ENCODE data around the gene SLC25A12. TPM values are rescaled to one million over a fixed set of nuclear protein-coding genes. Genes with fewer than 3 reads are reported as not detected.

Gene SLC25A12
- total and polyA plus RNA-seq, 2 experiments from 2014 or later: 15.1 to 17.6 TPM

- H3K4me1 ChIP-seq (ENCODE audit: insufficient read depth): 0 out of 2 replicates have a peak, but pooled peaks cover 3% of the 10 kb centered on the region
- 92 to 96% methylated on average over 3 of the region's 3 CpGs for WGBS, 2 experiments (ENCODE audit: low coverage in 1 of 2, low lambda C conversion rate in 2 of 2, missing lambda C conversion rate in 2 of 2)
- no peak overlapping the region for H2AFZ ChIP-seq
These were observed 101.9 kb downstream of the SLC25A12 start for GRCh38 chr2:171792157-171792556.

DNA sequence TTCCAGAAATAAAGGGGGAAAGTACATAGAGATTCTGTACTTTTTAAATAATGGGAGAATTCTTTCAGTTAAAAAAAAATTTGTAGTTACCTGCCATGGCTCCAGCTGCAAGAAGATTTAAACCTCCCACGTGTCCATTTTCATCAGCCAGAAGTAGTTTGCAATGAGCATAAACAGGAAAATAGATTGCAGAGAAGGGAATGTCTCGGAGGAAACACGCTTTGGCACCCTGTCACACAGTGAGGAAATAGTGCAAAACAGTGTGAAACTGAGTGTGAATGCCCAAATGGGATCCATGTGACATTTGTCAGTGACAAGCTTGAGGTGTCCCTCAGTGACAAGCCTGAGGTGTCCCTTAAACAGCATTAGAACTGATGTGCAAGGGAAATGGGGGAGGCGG lies 102.7 kb downstream of the SLC25A12 start:
- WGBS, 2 experiments (ENCODE audit: low coverage in 1 of 2, low lambda C conversion rate in 2 of 2, missing lambda C conversion rate in 2 of 2): 73 to 77% methylated on average over 4 of the region's 4 CpGs

More at GRCh38 chr2:171792157-171792556, 101.9 kb downstream of the SLC25A12 start:
- in situ Hi-C loops (cut with MboI): no loop called here
- DNase-seq: no peak
- no peaks in the 10 kb centered on the region for H3F3A ChIP-seq (ENCODE audit: insufficient read depth)
- H3K9ac ChIP-seq: no peak overlapping the region
- peaks cover 11% of the 10 kb centered on the region; the same call in 1 of the 2 replicates for H3K36me3 ChIP-seq (ENCODE audit: low read depth)
- no peaks in the 10 kb centered on the region for H3K79me2 ChIP-seq (ENCODE audit: insufficient read depth)
- no peaks in the 10 kb centered on the region for H3K27me3 ChIP-seq (replicated peaks; ENCODE audit: insufficient read depth)
- no peak overlapping the region for H3K27ac ChIP-seq
- H3K4me3 ChIP-seq: no peak overlapping the region
- no peaks in the 10 kb centered on the region for H3K9me2 ChIP-seq (ENCODE audit: insufficient read depth)
- no peaks in the 10 kb centered on the region for H4K20me1 ChIP-seq (ENCODE audit: insufficient read depth)
- TF ChIP-seq EZH2phosphoT487 (IDR thresholded peaks at IDR 0.05; ENCODE audit: insufficient read depth, low read depth) (no peak), EZH2 (IDR thresholded peaks at IDR 0.05; ENCODE audit: insufficient read depth, poor library complexity, severe bottlenecking) (no peak)
- H3K4me2 ChIP-seq (ENCODE audit: unreplicated experiment): no peak overlapping the region
- no peaks in the 10 kb centered on the region for H3K9me3 ChIP-seq (ENCODE audit: low read depth)

GRCh38 chr2:171789956-171790355 lies 104.1 kb downstream of the SLC25A12 start:
- in situ Hi-C loops (cut with MboI): no loop called here
- Histone ChIP-seq H3K9me3 (ENCODE audit: low read depth) (no peaks in the 10 kb centered on the region), H2AFZ (no peak overlapping the region), H3K4me2 (ENCODE audit: unreplicated experiment) (no peak overlapping the region), H3K9me2 (ENCODE audit: insufficient read depth) (no peaks in the 10 kb centered on the region), H3K27ac (no peak overlapping the region), H3F3A (ENCODE audit: insufficient read depth) (no peaks in the 10 kb centered on the region), H3K79me2 (ENCODE audit: insufficient read depth) (no peaks in the 10 kb centered on the region), H3K4me3 (no peak overlapping the region), H3K27me3 (replicated peaks; ENCODE audit: insufficient read depth) (no peaks in the 10 kb centered on the region), H4K20me1 (ENCODE audit: insufficient read depth) (no peaks in the 10 kb centered on the region), H3K4me1 (ENCODE audit: insufficient read depth) (0 out of 2 replicates have a peak, but pooled peaks cover 3% of the 10 kb centered on the region), H3K36me3 (ENCODE audit: low read depth) (peaks cover 17% of the 10 kb centered on the region), H3K9ac (no peak overlapping the region)
- DNase-seq: no peak
- no peak for TF ChIP-seq EZH2phosphoT487 (IDR thresholded peaks at IDR 0.05; ENCODE audit: insufficient read depth, low read depth)
- no peak for TF ChIP-seq EZH2 (IDR thresholded peaks at IDR 0.05; ENCODE audit: insufficient read depth, poor library complexity, severe bottlenecking)
- WGBS, 2 experiments (ENCODE audit: low coverage in 1 of 2, low lambda C conversion rate in 2 of 2, missing lambda C conversion rate in 2 of 2): 84 to 87% methylated on average over 6 of the region's 6 CpGs

More for the DNA sequence above, 102.7 kb downstream of the SLC25A12 start:
- H3F3A ChIP-seq (ENCODE audit: insufficient read depth): no peaks in the 10 kb centered on the region
- no peak overlapping the region for H3K9ac ChIP-seq
- H3K4me1 ChIP-seq (ENCODE audit: insufficient read depth): 0 out of 2 replicates have a peak, but pooled peaks cover 3% of the 10 kb centered on the region
- H3K27me3 ChIP-seq (replicated peaks; ENCODE audit: insufficient read depth): no peaks in the 10 kb centered on the region
- no peaks in the 10 kb centered on the region for H3K79me2 ChIP-seq (ENCODE audit: insufficient read depth)
- no peak overlapping the region for H3K27ac ChIP-seq
- TF ChIP-seq EZH2phosphoT487 (IDR thresholded peaks at IDR 0.05; ENCODE audit: insufficient read depth, low read depth): no peak
- no peak for TF ChIP-seq EZH2 (IDR thresholded peaks at IDR 0.05; ENCODE audit: insufficient read depth, poor library complexity, severe bottlenecking)
- H3K4me2 ChIP-seq (ENCODE audit: unreplicated experiment): no peak overlapping the region
- no peak overlapping the region for H3K4me3 ChIP-seq
- no peaks in the 10 kb centered on the region for H3K9me2 ChIP-seq (ENCODE audit: insufficient read depth)
- H2AFZ ChIP-seq: no peak overlapping the region
- H3K36me3 ChIP-seq (ENCODE audit: low read depth): peaks cover 17% of the 10 kb centered on the region
- H4K20me1 ChIP-seq (ENCODE audit: insufficient read depth): no peaks in the 10 kb centered on the region
- no peaks in the 10 kb centered on the region for H3K9me3 ChIP-seq (ENCODE audit: low read depth)
- DNase-seq: no peak
- in situ Hi-C loops (cut with MboI): no loop called here

DNA sequence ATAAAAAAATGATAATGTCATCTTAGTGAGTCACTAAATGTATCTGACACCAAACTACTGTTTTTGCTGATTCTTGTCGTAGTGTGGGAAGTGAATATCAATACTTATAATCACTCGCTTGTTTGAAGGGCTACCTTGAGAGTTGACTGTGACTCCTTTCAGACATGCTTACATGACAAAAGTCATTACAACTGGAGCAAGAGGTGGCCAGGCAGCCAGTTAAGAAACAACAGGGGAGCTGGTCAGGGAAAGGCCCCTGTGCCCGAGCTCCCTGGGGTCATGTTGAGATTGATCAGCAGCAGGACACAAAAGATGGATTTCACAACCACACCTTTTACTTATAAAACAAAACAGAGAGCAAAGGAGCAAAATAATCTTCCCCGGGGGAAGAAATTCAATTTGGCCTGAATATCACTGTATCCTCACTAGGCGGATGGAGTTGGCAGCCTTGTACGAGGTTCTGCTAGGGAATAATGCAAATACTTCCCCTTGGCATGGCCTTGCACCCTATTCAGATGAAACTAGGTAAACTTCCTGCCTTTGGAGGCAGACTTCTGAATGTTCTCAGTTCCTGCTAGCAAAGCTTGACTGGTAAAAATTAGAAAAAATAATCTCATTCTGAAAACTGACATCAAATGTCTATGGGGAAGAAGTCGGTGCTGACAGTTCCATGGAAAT lies 105.6 kb downstream of the SLC25A12 start:
- Histone ChIP-seq H3K27ac (no peak overlapping the region), H3K4me3 (no peak overlapping the region), H3K36me3 (ENCODE audit: low read depth) (peaks cover 30% of the 10 kb centered on the region), H3K4me2 (ENCODE audit: unreplicated experiment) (no peak overlapping the region), H3K27me3 (replicated peaks; ENCODE audit: insufficient read depth) (no peaks in the 10 kb centered on the region), H3F3A (ENCODE audit: insufficient read depth) (no peaks in the 10 kb centered on the region), H3K9me3 (ENCODE audit: low read depth) (no peaks in the 10 kb centered on the region), H4K20me1 (ENCODE audit: insufficient read depth) (no peaks in the 10 kb centered on the region), H3K4me1 (ENCODE audit: insufficient read depth) (no peaks in the 10 kb centered on the region), H3K79me2 (ENCODE audit: insufficient read depth) (no peaks in the 10 kb centered on the region), H3K9me2 (ENCODE audit: insufficient read depth) (no peaks in the 10 kb centered on the region), H2AFZ (no peak overlapping the region), H3K9ac (no peak overlapping the region)
- in situ Hi-C loops (cut with MboI): no loop called here
- WGBS, 2 experiments (ENCODE audit: low coverage in 1 of 2, low lambda C conversion rate in 2 of 2, missing lambda C conversion rate in 2 of 2): 78 to 80% methylated on average over 7 of the region's 7 CpGs
- no peak for DNase-seq
- no peak for TF ChIP-seq EZH2 (IDR thresholded peaks at IDR 0.05; ENCODE audit: insufficient read depth, poor library complexity, severe bottlenecking)
- no peak for TF ChIP-seq EZH2phosphoT487 (IDR thresholded peaks at IDR 0.05; ENCODE audit: insufficient read depth, low read depth)
